Stimulated activated naive B cell treated with anti-CD40 and anti-IgM and Interleukin-4, amounts not matched to agents 10 μg/mL and 1 μg/mL and 100 μg/mL, for 72 hours (primary cell): ENCODE measurements around the gene NPHP3.
"Not testable (repeated sequence)": the region's sequence is repeated elsewhere in the genome, so short reads cannot be mapped to it uniquely, and the experiment has no call there.

ENCODE experiments used
- ATAC-seq, 2 donors: fragments of 150-1000 bp; cut with Tn5 transposase; replicated peaks; 2 replicates each; pipeline ENCODE4 v1.10.0; 2021; ENCODE audit warnings: moderate library complexity in 1 of 2
- DNase-seq: peaks from one replicate; pipeline ENCODE4 v3.0.0; 2021
- H3K27ac Mint-ChIP-seq: one replicate; pipeline ENCODE4 v1.8.0; 2022; ENCODE audit warnings: mild to moderate bottlenecking, mixed read lengths
- H3K27me3 Mint-ChIP-seq, 2 donors: one replicate each; pipeline ENCODE4 v1.8.0; 2022; ENCODE audit warnings: mixed read lengths in 2 of 2
- H3K36me3 Mint-ChIP-seq, 2 donors: one replicate each; pipeline ENCODE4 v1.8.0; 2022; ENCODE audit warnings: mixed read lengths in 2 of 2, mild to moderate bottlenecking in 1 of 2
- H3K4me1 Mint-ChIP-seq, 2 donors: one replicate each; pipeline ENCODE4 v1.8.0; 2022; ENCODE audit warnings: mixed read lengths in 2 of 2, mild to moderate bottlenecking in 1 of 2
- H3K4me3 Mint-ChIP-seq, 2 donors: one replicate each; pipeline ENCODE4 v1.8.0; 2022; ENCODE audit warnings: mild to moderate bottlenecking in 2 of 2, mixed read lengths in 2 of 2, moderate library complexity in 1 of 2
- H3K9me3 Mint-ChIP-seq, 2 donors: one replicate each; pipeline ENCODE4 v1.8.0; 2022; ENCODE audit warnings: mixed read lengths in 2 of 2, mild to moderate bottlenecking in 1 of 2

The NPHP3 gene

GRCh38 chr3:132641837-132642538 lies 80.2 kb downstream of the NPHP3 start:
- ATAC-seq: peak; percentile 57 to 64
- Mint-ChIP-seq H3K4me1 (peaks cover 3 to 10% of the 10 kb centered on the region in 2 donors), H3K27me3 (no peaks in the 10 kb centered on the region), H3K36me3 (peaks cover 19 to 22% of the 10 kb centered on the region in 2 donors), H3K4me3 (no peak overlapping the region), H3K9me3 (no peaks in the 10 kb centered on the region), H3K27ac (no peak overlapping the region)
- DNase-seq: no peak

DNA sequence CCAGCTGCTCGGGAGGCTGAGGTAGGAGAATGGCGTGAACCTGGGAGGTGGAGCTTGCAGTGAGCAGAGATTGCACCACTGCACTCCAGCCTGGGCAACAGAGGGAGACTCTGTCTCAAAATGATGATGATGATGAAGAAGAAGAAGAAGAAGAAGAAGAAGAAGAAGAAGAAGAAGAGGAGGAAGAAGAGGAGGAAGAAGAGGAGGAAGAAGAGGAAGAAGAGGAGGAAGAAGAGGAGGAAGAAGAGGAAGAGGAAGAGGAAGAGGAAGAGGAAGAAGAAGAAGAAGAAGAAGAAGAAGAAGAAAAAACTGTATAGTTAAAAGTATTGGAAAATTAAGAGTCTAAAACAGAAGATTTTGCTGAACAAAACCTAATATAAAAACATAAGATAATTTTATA lies 80.8 kb downstream of the NPHP3 start:
- not testable (repeated sequence) for DNase-seq, H3K27ac Mint-ChIP-seq, H3K4me3 Mint-ChIP-seq, H3K9me3 Mint-ChIP-seq, H3K27me3 Mint-ChIP-seq, ATAC-seq
- Mint-ChIP-seq H3K4me1 (peaks cover 3 to 10% of the 10 kb centered on the region in 2 donors), H3K36me3 (peaks cover 24 to 27% of the 10 kb centered on the region in 2 donors)

DNA sequence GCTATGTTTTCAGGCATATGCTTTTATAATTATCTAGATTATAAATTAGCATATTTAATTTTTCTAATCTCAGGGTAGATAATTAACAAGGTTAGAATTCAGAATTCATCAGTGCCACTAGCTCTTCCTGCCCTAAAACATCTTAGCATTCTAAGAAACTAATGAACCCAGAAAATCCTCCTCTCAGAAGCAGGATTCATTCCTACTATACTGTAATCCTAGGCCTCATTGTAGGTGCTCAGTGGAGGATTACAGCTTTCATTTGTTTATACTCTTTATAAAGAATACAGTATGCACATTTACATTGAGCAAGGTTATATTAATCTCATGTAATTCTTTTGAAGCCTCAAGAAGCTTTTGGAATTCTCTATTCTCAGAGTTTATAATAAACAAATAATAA lies 83.5 kb downstream of the NPHP3 start:
- Mint-ChIP-seq H3K36me3 (peaks cover 36% of the 10 kb centered on the region in 2 donors), H3K27ac (no peak overlapping the region), H3K27me3 (no peaks in the 10 kb centered on the region)

GRCh38 chr3:132637590-132637989 lies 84.6 kb downstream of the NPHP3 start:
- DNase-seq: no peak
- Mint-ChIP-seq H3K4me3 (no peak overlapping the region), H3K27ac (no peak overlapping the region), H3K4me1 (peaks cover 3 to 6% of the 10 kb centered on the region in 2 donors), H3K36me3 (peaks cover 40 to 42% of the 10 kb centered on the region in 2 donors), H3K9me3 (no peaks in the 10 kb centered on the region), H3K27me3 (no peaks in the 10 kb centered on the region)
- ATAC-seq: no peak

More for the DNA sequence above, 83.5 kb downstream of the NPHP3 start:
- Mint-ChIP-seq H3K9me3 (no peaks in the 10 kb centered on the region), H3K4me1 (peaks cover 3 to 10% of the 10 kb centered on the region in 2 donors), H3K4me3 (no peak overlapping the region)
- DNase-seq: no peak
- ATAC-seq: no peak

GRCh38 chr3:132635052-132635451 lies 87.2 kb downstream of the NPHP3 start:
- Mint-ChIP-seq H3K4me1 (no peaks in the 10 kb centered on the region), H3K27me3 (no peaks in the 10 kb centered on the region), H3K27ac (no peak overlapping the region), H3K36me3 (peaks cover 37% of the 10 kb centered on the region in 2 donors), H3K9me3 (no peaks in the 10 kb centered on the region), H3K4me3 (no peak overlapping the region)
- DNase-seq (no peak), ATAC-seq (no peak)
